NOMO-1 treated with dmso at 0.1 percent for 144 hours (cell line): ENCODE data around the gene RNASE9.
"Not testable (repeated sequence)": the region's sequence is repeated elsewhere in the genome, so short reads cannot be mapped to it uniquely, and the experiment has no call there.

Experiments
- DNase-seq: peaks from one replicate; lab custom pipeline; 2025; ENCODE audit not compliant: unreplicated experiment; lab: John Stamatoyannopoulos, UW

RNASE9 gene

DNA sequence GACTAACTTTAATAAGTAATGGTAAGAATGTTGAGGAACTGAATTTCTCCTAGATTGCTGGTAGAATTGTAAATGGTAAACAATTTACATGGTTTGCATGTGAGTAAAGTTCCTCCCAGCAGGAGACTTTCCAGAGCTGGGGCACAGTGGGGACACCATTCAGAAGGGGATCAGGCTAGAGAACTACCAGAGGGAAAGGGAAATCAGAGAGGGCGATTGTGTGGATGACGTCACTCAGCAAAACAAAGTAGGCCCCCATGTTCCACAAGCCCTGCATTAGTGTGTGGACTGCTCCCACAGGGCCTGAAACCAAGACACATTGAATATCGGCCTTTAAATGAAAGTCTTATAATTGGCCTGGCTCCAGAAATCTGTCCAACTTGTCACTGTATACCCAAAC lies 17.5 kb upstream of the RNASE9 start:
- no peak for DNase-seq

DNA sequence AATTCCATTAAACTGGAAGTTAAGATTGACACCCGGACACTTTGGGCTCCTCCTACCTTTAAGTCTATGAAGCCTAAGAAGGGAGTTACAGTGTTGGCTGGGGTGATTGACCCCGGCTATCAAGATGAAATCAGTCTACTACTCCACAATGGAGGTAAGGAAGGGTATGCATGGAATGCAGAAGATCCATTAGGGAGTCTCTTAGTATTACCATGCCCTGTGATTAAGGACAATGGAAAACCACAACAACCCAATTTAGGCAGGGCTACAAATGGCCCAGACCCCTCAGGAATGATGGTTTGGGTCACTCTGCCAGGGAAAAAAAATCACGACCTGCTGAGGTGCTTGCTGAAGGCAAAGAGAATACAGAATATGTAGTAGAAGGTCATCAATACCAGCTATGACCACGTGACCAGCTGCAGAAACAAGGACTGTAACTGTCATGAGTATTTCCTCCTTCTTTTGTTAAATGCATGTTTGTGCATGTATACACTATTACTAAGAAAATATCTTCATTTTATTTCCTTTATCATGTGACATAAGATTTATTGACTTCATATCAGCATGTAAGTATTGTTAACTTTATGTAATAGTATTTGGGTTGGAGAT lies 11.6 kb upstream of the RNASE9 start:
- DNase-seq: not testable (repeated sequence)

DNA sequence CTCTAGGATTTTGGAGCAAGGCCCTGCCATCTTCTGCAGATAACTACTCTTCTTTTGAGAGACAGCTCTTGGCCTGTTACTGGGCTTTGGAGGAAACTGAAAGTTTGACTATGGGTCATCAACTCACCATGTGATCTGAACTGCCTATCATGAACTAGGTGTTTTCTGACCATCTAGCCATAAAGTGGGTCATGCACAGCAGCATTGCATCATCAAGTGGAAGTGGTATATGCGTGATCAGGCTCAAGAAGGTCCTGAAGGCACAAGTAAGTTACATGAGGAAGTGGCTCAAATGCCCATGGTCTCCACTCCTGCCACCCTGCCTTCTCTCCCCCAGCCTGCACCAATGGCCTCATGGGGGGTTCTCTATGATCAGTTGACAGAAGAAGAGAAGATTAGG lies 9.9 kb upstream of the RNASE9 start:
- DNase-seq: peak; percentile 5

DNA sequence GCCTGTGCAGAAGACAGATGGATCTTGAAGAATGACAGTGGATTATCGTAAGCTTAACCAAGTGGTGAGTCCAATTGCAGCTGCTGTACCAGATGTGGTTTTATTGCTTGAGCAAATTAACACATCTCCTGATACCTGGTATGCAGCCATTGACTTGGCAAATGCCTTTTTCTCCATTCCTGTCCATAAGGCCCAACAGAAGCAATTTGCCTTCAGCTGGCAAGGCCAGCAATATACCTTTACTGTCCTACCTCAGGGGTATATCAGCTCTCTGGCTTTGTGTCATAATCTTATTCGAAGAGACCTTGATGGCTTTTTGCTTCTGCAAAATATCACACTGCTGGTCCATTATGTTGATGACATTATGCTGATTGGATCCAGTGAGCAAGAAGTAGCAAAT lies 9.0 kb upstream of the RNASE9 start:
- not testable (repeated sequence) for DNase-seq

DNA sequence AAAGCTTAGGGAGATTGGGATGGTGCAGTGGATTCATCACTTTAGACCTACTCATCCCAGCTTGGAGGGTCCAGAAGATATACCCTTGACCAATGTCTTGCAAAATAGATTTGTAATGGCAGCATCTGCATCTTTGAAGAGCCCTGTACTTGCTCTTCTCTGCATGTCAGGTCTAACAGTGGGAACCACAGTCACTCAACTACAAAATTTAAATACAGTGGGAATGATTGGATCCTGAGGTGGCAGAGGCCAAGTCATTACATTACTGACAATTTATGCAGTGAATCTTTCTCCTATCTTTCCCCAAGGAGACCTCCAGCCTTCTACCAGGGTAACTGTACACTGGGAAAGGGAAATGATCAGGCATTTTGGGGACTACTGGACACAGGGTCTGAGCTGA lies 8.2 kb upstream of the RNASE9 start:
- no peak for DNase-seq

DNA sequence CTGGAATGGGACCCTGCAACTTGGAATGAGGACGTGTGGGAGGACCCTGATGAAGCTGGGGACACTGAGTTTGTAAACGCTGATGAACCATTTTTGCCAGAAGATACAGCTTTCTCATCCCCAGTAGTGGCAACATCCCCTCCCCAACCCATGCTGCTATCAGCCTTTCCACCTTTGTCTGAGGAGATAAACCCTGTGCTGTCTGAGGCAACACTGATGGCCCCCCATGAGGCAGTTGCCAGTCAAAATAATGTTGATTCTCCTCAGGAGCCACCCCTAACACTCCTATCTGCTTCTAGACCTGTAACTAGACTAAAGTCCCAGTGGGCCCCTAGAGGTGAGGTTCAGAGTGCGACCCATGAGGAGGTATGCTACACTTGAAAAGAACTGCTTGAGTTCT lies 7.5 kb upstream of the RNASE9 start:
- DNase-seq: no peak

DNA sequence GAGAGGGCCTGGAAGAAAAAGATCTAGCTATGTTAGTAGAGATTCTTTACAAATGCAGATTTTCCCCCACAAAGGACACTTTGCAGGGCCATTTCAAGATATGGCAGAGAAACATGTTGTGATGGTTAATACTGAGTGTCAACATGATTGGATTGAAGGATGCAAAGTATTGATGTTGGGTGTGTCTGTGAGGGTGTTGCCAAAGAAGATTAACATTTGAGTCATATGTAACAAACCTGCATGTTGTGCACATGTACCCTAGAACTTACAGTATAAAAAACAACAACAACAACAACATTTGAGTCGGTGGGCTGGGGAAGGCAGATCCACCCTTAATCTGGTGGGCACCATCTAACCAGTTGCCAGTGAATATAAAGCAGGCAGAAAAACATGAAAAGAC lies 6.4 kb upstream of the RNASE9 start:
- DNase-seq: not testable (repeated sequence)

DNA sequence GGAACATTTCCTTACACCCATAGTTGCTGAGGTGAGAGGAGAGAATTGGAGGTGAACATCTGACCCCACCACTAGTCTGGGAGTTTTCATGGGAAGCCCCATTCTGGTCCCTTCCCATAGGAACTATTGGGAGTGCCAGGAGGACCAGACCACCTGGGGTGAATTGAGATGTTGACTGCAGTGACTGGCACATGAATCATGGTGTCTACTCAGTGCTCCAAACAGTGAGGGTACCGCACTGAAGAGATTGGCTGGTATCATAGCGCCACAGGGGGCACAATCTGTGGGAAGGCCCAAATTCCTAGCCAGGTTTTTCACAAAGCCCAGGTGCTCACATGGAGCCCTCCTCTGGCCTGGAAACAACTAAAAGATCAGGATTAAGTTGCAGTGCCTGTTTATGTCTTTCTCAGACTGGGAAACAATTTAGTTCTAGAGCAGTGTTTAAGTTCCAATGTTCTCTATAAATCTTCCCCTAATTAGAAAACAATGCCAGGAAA lies 3.7 kb upstream of the RNASE9 start:
- DNase-seq: no peak

DNA sequence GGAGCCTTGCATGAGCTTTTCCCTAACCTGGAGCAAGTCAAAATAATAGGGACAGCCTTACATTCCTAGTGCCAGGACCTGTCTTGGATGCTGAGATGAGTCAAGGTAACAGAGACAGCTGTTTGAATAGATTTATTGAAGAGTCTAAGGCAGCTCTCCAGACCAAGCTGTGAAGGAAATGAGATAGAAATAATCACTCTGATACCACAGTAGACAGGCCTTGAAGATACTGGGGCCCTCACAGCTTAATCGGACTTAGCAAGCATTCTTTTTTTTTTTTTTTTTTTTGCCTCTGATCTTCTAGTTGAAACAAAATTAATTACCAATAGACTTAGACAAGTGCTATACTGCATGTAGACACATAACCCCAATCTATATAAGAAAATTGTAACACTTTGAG lies 3.1 kb upstream of the RNASE9 start:
- no peak for DNase-seq

DNA sequence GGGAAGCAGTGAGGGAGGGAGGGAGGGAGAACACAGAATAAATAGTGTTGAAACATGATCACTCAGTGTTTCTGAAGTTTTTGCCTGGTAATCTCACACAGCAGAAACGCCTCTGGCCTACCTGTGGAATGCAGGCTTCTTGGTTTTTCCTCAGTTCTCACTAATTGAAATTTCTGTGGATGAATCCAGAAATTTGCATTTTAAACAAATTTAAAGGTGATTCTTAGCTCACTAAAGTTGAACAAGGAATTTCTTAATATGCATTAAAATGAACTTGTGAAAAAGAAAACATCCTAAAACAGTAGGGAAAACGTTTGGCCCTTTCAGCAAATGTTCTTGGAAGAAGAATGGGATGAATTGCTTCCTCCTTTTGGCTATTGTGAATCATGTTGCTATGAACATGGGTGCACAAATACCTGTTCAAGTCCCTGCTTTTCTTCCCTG lies 1.4 kb downstream of the RNASE9 start:
- DNase-seq: no peak

DNA sequence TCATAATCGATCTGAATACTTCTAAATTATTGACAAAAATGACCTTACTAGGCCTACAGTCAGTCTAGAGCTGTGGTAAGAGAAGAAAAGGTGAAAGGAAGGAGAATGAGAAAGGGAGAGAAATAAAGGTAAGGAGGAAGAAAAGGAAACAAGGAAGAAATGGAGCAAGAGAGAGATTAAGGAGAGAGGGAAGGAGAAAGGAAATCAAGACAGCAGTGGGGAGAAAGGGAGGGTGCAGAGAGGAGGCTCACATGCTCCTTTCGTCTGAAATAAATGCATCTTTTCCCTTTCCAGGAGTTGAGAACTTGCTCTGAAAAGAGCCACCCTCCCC lies 3.7 kb downstream of the RNASE9 start:
- no peak for DNase-seq

DNA sequence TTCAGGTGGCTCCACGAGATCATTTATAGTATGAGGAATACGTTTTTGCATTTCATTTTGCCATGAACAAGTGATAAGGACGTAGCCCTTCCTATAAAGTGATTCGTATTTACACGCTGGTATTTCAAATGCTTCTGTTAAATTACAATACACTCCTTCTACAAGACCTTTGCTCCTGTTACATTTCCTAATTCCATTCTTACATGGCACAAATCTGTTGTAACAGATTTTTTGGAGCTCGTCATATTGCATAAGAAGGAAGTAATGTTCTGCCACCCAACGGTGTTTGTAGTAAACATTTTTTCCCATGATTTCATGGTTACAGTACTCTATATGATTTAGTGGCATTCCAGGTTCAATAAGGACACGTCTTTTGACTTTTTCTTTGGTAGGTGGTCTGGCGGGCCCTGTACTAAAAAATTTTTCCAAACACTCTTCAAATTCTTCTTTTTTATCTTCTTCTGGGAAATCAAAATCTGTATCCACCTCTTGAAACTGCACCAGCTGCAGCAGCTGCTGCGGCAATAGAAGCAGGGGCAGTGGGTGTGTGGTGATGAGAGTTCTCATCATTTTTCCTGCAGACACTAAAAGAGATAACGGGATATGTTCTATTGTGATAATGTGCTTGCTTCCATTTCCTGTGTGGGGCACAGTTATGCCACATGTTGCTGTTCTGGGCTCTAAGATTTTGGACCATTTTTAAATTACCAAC lies 4.2 kb downstream of the RNASE9 start:
- DNase-seq: peak; percentile 20

DNA sequence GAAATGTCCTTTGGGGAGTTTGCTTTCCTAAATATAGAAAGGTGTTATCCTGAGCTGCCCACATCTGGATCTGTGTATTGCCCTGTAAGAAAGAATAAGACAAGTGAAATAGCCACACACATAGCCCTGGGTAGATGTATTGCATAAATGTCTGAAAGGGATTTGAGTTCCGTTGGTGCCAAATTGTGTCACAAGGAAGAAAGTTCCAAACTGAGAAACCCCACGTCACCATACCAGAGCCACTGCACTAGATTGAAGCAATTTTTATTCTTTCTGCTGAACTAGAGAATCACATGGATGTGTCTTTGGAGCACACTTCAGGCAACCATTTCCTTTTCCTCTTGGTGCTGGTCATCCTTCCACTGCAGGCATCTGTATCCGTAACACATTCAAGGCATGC lies 5.0 kb downstream of the RNASE9 start:
- DNase-seq: no peak

DNA sequence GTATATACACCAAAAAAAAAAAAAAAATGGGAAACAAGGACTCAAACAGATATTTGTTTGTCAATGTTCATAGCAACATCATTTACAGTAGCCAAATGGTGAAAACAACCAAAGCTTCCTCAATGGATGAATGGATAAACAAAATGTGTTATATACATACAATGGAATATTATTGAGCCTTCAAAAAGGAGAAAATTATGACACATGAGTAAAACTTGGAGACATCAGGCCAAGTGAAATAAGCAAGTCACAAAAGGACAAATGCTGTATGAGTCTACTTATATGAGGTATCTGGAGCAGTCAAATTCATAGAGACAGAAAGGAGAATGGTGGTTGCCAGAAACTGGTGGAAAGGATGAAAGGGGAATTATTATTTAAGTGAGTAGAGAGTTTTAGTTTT lies 7.8 kb downstream of the RNASE9 start:
- no peak for DNase-seq

DNA sequence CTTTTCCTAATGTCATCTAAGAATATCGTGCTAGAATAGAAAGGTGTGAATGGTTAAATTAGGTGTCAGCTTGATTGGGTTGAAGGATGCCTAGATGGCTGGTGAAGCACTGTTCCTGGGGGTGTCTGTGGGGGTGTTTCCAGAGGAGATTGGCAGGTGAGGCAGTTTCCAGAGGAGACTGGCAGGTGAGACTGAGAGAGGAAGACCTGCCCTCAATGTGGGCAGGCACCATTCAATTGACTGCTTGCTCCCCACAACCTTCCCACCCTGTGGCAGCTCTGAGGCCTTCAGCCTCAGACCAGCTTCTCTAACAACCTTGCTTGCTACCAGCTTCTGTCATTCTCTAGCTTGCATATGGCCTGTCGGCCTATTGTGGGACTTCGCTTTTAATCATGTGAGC lies 9.2 kb downstream of the RNASE9 start:
- no peak for DNase-seq

DNA sequence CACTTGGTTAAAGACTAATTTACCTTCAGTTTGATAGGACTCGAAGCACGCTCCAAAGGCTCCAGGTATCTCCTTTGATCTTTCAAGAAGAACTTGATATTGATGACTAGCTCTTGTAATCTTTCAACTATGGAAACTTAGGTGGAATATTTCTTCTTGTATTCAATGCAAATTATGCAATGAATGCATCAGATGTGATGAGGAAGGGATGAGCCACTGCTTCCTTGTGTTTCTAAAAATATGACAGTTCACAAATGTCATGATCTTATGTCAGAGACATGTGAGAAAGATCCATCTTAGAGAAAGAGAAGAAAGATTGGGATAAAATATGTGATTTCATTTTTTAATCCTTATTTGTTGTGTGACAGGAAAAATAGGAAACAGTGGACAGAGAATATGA lies 9.9 kb downstream of the RNASE9 start:
- DNase-seq: no peak

DNA sequence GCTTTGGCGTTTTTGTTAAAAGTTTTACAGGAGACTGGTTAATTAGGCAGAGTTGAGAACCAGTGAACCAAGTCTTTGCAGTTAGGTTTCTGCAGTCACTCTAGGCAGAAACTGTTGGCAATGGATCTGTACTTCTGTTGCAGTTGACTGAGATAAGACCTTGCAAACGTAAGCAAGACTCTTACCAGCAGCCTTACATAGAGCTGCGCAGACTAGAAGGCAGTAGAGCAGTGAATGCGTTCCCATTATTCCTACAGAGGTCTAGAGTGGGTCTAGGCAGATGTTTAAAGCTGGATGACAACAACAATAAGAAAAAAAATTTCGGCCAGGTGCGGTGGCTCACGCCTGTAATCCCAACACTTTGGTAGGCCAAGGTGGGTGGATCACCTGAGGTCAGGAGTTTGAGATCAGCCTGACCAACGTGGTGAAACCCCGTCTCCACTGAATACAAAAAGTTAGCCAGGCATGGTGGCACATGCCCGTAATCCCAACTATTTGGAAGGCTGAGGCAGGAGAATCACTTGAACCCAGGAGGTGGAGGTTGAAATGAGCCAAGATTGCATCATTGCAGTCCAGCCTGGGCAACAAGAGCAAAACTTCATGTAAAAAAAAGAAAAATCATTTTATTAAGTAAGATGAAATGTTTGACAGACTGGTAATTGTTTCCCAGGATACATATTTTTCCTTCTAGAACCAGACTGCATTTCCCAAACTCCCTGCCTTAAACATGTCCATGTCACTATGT lies 12.3 kb downstream of the RNASE9 start:
- no peak for DNase-seq

DNA sequence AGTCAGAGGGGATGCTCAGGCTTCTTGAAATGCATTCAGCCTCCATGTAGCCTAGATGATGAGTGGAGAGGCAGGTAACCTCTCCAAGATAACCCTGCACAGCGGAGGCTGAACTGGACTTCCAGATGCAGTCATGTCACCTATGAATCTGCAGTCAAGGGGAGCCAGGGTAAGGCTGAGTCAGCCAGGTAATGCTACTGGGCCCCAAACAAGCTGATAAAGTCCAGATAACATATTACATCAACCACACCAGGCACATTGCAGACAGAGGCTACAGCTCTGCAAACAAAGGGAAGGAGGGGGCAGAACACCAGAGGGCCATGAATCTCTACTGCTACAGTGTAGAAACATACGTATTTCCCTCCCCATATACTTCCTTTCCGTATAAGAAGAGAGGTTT lies 14.0 kb downstream of the RNASE9 start:
- no peak for DNase-seq

DNA sequence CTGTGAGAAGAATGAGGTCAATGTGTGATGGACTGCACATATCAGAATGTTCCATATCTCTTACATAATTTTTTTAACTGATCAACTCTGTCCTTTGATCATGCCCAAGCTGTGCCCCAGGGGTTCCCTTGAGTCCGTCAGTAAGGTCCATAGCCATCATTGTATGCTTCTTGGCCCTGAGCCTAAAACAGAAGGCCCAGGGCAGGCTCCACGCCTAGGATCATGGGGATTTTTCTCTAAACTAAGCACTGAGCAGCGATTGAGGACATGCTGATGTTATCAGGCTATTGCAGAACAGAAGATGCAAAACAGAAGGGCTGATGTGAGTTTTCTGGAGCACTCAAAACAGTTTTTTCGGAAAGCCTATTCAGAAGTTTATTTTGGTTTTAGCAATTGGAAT lies 20.9 kb downstream of the RNASE9 start:
- no peak for DNase-seq

DNA sequence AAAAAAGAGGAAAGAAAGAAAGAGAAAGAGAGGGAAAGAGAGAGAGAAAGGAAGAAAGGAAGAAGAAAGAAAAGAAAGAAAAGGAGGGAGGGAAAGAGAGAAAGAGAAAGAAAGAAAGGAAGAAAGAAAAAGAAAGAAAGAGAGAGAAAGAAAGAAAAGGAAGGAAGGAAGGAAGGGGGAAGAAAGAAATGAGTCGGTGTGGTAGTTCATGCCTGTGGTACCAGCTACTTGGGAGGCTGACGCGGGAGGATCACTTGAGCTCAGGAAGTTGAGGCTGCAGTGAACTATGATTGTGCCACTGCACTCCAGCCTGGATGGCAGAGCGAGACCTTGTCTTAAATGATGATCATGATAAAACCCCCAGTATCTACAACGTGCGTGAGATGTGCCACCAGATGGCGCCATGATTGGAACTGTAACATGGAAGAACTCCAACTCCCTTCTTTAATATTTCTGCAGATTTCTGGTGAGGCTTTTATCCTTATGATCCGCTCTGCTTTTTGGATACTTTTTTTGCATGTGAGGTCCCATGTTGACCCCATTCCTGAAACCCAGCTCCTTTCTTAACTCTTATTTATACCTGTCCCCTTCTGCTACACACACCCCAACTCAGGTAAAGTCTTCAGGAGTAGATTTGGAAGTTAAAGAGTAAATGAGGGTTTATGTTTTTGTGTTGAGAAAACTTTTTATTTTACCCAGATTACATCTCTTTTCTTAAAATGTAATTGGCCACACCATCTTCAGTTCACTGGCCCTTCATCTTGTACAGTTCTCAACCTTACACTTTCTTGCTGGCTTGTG lies 29.9 kb downstream of the RNASE9 start:
- no peak for DNase-seq

DNA sequence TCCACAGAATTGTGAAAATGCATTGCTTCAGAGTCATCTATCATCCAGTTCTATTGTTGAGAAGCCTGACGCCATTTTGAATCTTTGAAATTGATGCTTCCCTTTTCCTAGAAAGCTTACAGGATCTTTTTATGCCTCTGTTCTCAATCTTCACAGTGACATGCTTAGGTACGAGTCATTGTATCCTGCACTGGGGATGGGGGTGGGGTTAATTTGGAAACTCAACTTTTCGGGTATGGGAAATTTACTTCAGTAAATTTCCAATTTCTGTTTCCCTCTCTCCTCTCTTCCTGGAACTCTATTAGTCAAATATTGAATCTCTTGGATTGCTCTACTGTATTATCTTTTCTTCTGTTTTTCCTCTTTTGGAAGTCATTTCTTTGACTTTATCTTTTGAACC lies 31.0 kb downstream of the RNASE9 start:
- DNase-seq: no peak
